ENCODE measurements around the gene SNRNP200. TPM values are rescaled to one million over a fixed set of nuclear protein-coding genes. Genes with fewer than 3 reads are reported as not detected.

SNRNP200 gene
- total and polyA plus RNA-seq, 2 donors (not counting 1 experiment from before 2014, with no cell fraction given): 211 to 216 TPM

- WGBS (ENCODE audit: insufficient coverage): no CpG with 5 or more reads among the region's 6 CpGs
- POLR2A ChIA-PET: interaction anchor here (1.0 to 1.9 kb wide), 6 partner anchors 9 to 95 kb away, joined by 3 to 12 read pairs (median 3); partner anchors contain the start of genes ASTL and STARD7
- Histone ChIP-seq H3K9me3 (ENCODE audit: control extremely low read depth in 1 of 3, control insufficient read depth in 2 of 3, insufficient read depth in 1 of 3, low read length in 2 of 3) (no peaks in the 10 kb centered on the region), H3K27me3 (replicated peaks in 1 of 4; ENCODE audit: control extremely low read depth in 1 of 4, control insufficient read depth in 3 of 4, insufficient read depth in 4 of 4, low read length in 3 of 4) (no peaks in the 10 kb centered on the region), H3K4me1 (ENCODE audit: control insufficient read depth in 2 of 2, insufficient read depth in 2 of 2, low read length in 2 of 2) (peaks cover 15% of the 10 kb centered on the region in 2 donors), H3K9ac (ENCODE audit: low read length) (no peak overlapping the region), H3K79me2 (ENCODE audit: control insufficient read depth, insufficient read depth, low read length) (peaks cover 18% of the 10 kb centered on the region), H3K36me3 (replicated peaks in 1 of 2; ENCODE audit: control extremely low read depth in 1 of 2, control insufficient read depth in 1 of 2, extremely low read depth in 1 of 2, insufficient read depth in 2 of 2, low read length in 1 of 2) (no peaks in the 10 kb centered on the region), H2AFZ (ENCODE audit: insufficient read depth, low read depth, low read length, poor library complexity, severe bottlenecking) (no peak overlapping the region), H4K20me1 (ENCODE audit: control insufficient read depth, insufficient read depth, low read length, poor library complexity, severe bottlenecking) (no peaks in the 10 kb centered on the region), H3K4me2 (replicated peaks; ENCODE audit: low read depth, low read length, poor library complexity, severe bottlenecking) (peak overlapping the region; percentile 58), H3K4me3 (ENCODE audit: control extremely low read depth in 1 of 5, extremely low read depth in 1 of 5, insufficient read depth in 1 of 5, low read depth in 2 of 5, low read length in 4 of 5) (no peak overlapping the region), H3K27ac (ENCODE audit: low read length in 2 of 2) (no peak overlapping the region)
- H3K9me3 Mint-ChIP-seq (ENCODE audit: insufficient read depth): no peaks in the 10 kb centered on the region
- CTCF ChIA-PET: interaction anchor here (0.5 to 3.4 kb wide), 24 partner anchors 8 to 95 kb away, joined by 3 to 39 read pairs (median 8); partner anchors contain the start of genes ASTL, CIAO1, STARD7 and TMEM127
- H3K4me3 Mint-ChIP-seq: peak overlapping the region; percentile 49
- peaks cover 16% of the 10 kb centered on the region for H3K4me1 Mint-ChIP-seq
- no peaks in the 10 kb centered on the region for H3K27me3 Mint-ChIP-seq
- DNase-seq (no peak), ATAC-seq (ENCODE audit: low read depth) (no peak)
- TF ChIP-seq CTCF (IDR thresholded peaks at IDR 0.05) (no peak), EZH2 (IDR thresholded peaks at IDR 0.05; ENCODE audit: borderline replicate concordance, insufficient read depth, low read depth, low read length, poor library complexity, severe bottlenecking) (no peak)
- intact Hi-C loops (cut with micrococcal nuclease): loop anchor here (1.0 kb wide), 1 partner anchor 8 kb away; no protein-coding TSS in a partner anchor
- H3K27ac Mint-ChIP-seq: peak overlapping the region; percentile 88
Observed at GRCh38 chr2:96233436-96233835, 71.9 kb downstream of the SNRNP200 start.

GRCh38 chr2:96231316-96231715 lies 74.0 kb downstream of the SNRNP200 start:
- CTCF ChIA-PET: interaction anchor here (0.9 to 1.9 kb wide), 3 partner anchors 23 to 57 kb away, joined by 3 to 6 read pairs (median 4); partner anchors contain the start of gene STARD7
- Histone ChIP-seq H3K27ac (ENCODE audit: low read length in 2 of 2) (no peak overlapping the region), H3K4me1 (ENCODE audit: control insufficient read depth in 2 of 2, insufficient read depth in 2 of 2, low read length in 2 of 2) (peaks cover 15% of the 10 kb centered on the region in 2 donors), H3K27me3 (replicated peaks in 1 of 4; ENCODE audit: control extremely low read depth in 1 of 4, control insufficient read depth in 3 of 4, insufficient read depth in 4 of 4, low read length in 3 of 4) (no peaks in the 10 kb centered on the region), H3K4me3 (ENCODE audit: control extremely low read depth in 1 of 5, extremely low read depth in 1 of 5, insufficient read depth in 1 of 5, low read depth in 2 of 5, low read length in 4 of 5) (no peak overlapping the region), H3K9ac (ENCODE audit: low read length) (no peak overlapping the region), H3K79me2 (ENCODE audit: control insufficient read depth, insufficient read depth, low read length) (peaks cover 18% of the 10 kb centered on the region), H4K20me1 (ENCODE audit: control insufficient read depth, insufficient read depth, low read length, poor library complexity, severe bottlenecking) (no peaks in the 10 kb centered on the region), H3K36me3 (replicated peaks in 1 of 2; ENCODE audit: control extremely low read depth in 1 of 2, control insufficient read depth in 1 of 2, extremely low read depth in 1 of 2, insufficient read depth in 2 of 2, low read length in 1 of 2) (no peaks in the 10 kb centered on the region), H3K4me2 (replicated peaks; ENCODE audit: low read depth, low read length, poor library complexity, severe bottlenecking) (no peak overlapping the region), H3K9me3 (ENCODE audit: control extremely low read depth in 1 of 3, control insufficient read depth in 2 of 3, insufficient read depth in 1 of 3, low read length in 2 of 3) (no peaks in the 10 kb centered on the region), H2AFZ (ENCODE audit: insufficient read depth, low read depth, low read length, poor library complexity, severe bottlenecking) (no peak overlapping the region)
- H3K4me1 Mint-ChIP-seq: peaks cover 16% of the 10 kb centered on the region
- TF ChIP-seq CTCF (IDR thresholded peaks at IDR 0.05) (no peak), EZH2 (IDR thresholded peaks at IDR 0.05; ENCODE audit: borderline replicate concordance, insufficient read depth, low read depth, low read length, poor library complexity, severe bottlenecking) (no peak)
- 97% methylated on average over 4 of the region's 4 CpGs for WGBS (ENCODE audit: insufficient coverage)
- H3K27me3 Mint-ChIP-seq: no peaks in the 10 kb centered on the region
- ATAC-seq (ENCODE audit: low read depth) (no peak), DNase-seq (no peak)
- no peaks in the 10 kb centered on the region for H3K9me3 Mint-ChIP-seq (ENCODE audit: insufficient read depth)
- POLR2A ChIA-PET: interaction anchor here (0.7 kb wide), 1 partner anchor 13 kb away, joined by 4 read pairs; no protein-coding TSS in a partner anchor
- intact Hi-C loops (cut with micrococcal nuclease): no loop called here
- H3K27ac Mint-ChIP-seq: no peak overlapping the region
- no peak overlapping the region for H3K4me3 Mint-ChIP-seq
